Caco-2 (cell line): Measurements from ENCODE around the gene RGS7BP. TPM values are rescaled to one million over a fixed set of nuclear protein-coding genes. Genes with fewer than 3 reads are reported as not detected.

ENCODE experiments used
- BruUV-seq: library from RNA; stranded (reverse); fragments of 400-500 nt; replicated peaks from 2 replicates; lab custom pipeline; 2021; lab: Mats Ljungman, UMichigan
- CTCF ChIA-PET: fragments of 300-600 bp; sonication (Branson Sonifier 250); formaldehyde crosslinking; loops from one replicate; lab custom pipeline; 2022; ENCODE audit warnings: antibody characterized with exemption; lab: Charles Lee
- POLR2A ChIA-PET: fragments of 300-600 bp; sonication (Branson Sonifier 250); formaldehyde crosslinking; loops from one replicate; lab custom pipeline; 2022; ENCODE audit warnings: antibody characterized with exemption; lab: Charles Lee
- DNase-seq, 2 experiments: peaks; one replicate each; pipeline versions ENCODE4 v3.0.0 to v3.0.0-alpha.2; 2020 to 2022
- H3K27me3 ChIP-seq: replicated peaks from 2 replicates; pipeline ENCODE4 v1.6.0; 2011; ENCODE audit warnings: low read length; ENCODE audit not compliant: control insufficient read depth, insufficient read depth
- H3K36me3 ChIP-seq: 2 replicates; pipeline ENCODE4 v1.5.1; 2011; ENCODE audit warnings: low read length; ENCODE audit not compliant: control insufficient read depth, insufficient read depth
- H3K4me1 ChIP-seq: fragments of 250-450 bp; sonication (Bioruptor Pico); 2 replicates; pipeline ENCODE4 v1.5.1; 2020; ENCODE audit warnings: mild to moderate bottlenecking
- H3K4me3 ChIP-seq: 2 replicates; pipeline ENCODE4 v1.5.1; 2011; ENCODE audit warnings: low read depth, mild to moderate bottlenecking, control low read depth, low read length
- H3K9me3 ChIP-seq: fragments of 250-450 bp; sonication (Bioruptor Pico); 2 replicates; pipeline ENCODE4 v1.5.1; 2020; ENCODE audit warnings: mild to moderate bottlenecking, moderate library complexity
- H3K27ac Mint-ChIP-seq: one replicate; pipeline ENCODE4 v1.8.0; 2022; ENCODE audit warnings: mixed read lengths; ENCODE audit not compliant: unreplicated experiment
- H3K27me3 Mint-ChIP-seq: one replicate; pipeline ENCODE4 v1.8.0; 2022; ENCODE audit warnings: mixed read lengths; ENCODE audit not compliant: insufficient read depth, unreplicated experiment
- H3K36me3 Mint-ChIP-seq: one replicate; pipeline ENCODE4 v1.8.0; 2022; ENCODE audit warnings: mild to moderate bottlenecking, mixed read lengths; ENCODE audit not compliant: insufficient read depth, unreplicated experiment
- H3K4me1 Mint-ChIP-seq: one replicate; pipeline ENCODE4 v1.8.0; 2022; ENCODE audit warnings: low read depth, mixed read lengths; ENCODE audit not compliant: unreplicated experiment
- H3K4me3 Mint-ChIP-seq: one replicate; pipeline ENCODE4 v1.8.0; 2022; ENCODE audit warnings: mild to moderate bottlenecking, moderate library complexity, mixed read lengths; ENCODE audit not compliant: unreplicated experiment
- H3K9me3 Mint-ChIP-seq: one replicate; pipeline ENCODE4 v1.8.0; 2022; ENCODE audit warnings: mixed read lengths; ENCODE audit not compliant: unreplicated experiment
- CTCF ChIP-seq, 2 experiments: fragments of 200-600 bp in 1 of 2; IDR thresholded peaks; 1 replicate in 1 of 2; 2 replicates in 1 of 2; pipeline versions ENCODE4 v1.5.1 to v1.8.0; 2011 to 2022; ENCODE audit warnings: antibody characterized with exemption in 1 of 2, control low read depth in 1 of 2, inconsistent platforms in 1 of 2, low read depth in 1 of 2, low read length in 1 of 2, mild to moderate bottlenecking in 1 of 2, moderate library complexity in 1 of 2; ENCODE audit not compliant: insufficient read depth in 1 of 2, severe bottlenecking in 1 of 2, unreplicated experiment in 1 of 2
- intact Hi-C: fragments of 100-400 bp; cut with micrococcal nuclease; formaldehyde crosslinking; loops from one replicate; pipeline ENCODE4 v1.10.0; 2022; ENCODE audit not compliant: unreplicated experiment
- total RNA-seq: library from RNA; stranded (reverse); gene quantifications from 2 replicates; pipeline ENCODE4 v1.2.3, GENCODE V29; 2022

RGS7BP gene
- total RNA-seq, 1 experiment from 2014 or later: not detected

- POLR2A ChIA-PET: no interaction called here
- intact Hi-C loops: no loop called here
- Histone ChIP-seq H3K27me3 (no peaks in the 10 kb centered on the region), H3K9me3 (no peaks in the 10 kb centered on the region), H3K4me3 (no peak overlapping the region), H3K4me1 (no peaks in the 10 kb centered on the region), H3K36me3 (no peaks in the 10 kb centered on the region)
- no peaks in the 10 kb centered on the region for H3K9me3 Mint-ChIP-seq
- peaks cover 3% of the 10 kb centered on the region for H3K27me3 Mint-ChIP-seq
- no peak for TF ChIP-seq CTCF (IDR thresholded peaks at IDR 0.05; ENCODE audit: insufficient read depth in 1 of 2, low read depth in 1 of 2, low read length in 1 of 2, severe bottlenecking in 1 of 2, unreplicated experiment in 1 of 2)
- H3K27ac Mint-ChIP-seq: no peak overlapping the region
- no TSS peak for BruUV-seq
- no peaks in the 10 kb centered on the region for H3K36me3 Mint-ChIP-seq
- no peaks in the 10 kb centered on the region for H3K4me1 Mint-ChIP-seq
- H3K4me3 Mint-ChIP-seq: no peak overlapping the region
- no peak for DNase-seq
- CTCF ChIA-PET: interaction anchor here (0.8 kb wide), 1 partner anchor 41 kb away, joined by 3 read pairs; no protein-coding TSS in a partner anchor
Measured at GRCh38 chr5:64566310-64566916, 60.6 kb downstream of the RGS7BP start.

GRCh38 chr5:64569858-64570257, 64.0 kb downstream of the RGS7BP start:
- no peak for DNase-seq
- Histone ChIP-seq H3K4me3 (no peak overlapping the region), H3K36me3 (no peaks in the 10 kb centered on the region), H3K9me3 (no peaks in the 10 kb centered on the region), H3K4me1 (no peaks in the 10 kb centered on the region), H3K27me3 (no peaks in the 10 kb centered on the region)
- H3K27me3 Mint-ChIP-seq: peaks cover 3% of the 10 kb centered on the region
- H3K27ac Mint-ChIP-seq: no peak overlapping the region
- BruUV-seq: no TSS peak
- intact Hi-C loops: no loop called here
- no peak for TF ChIP-seq CTCF (IDR thresholded peaks at IDR 0.05; ENCODE audit: insufficient read depth in 1 of 2, low read depth in 1 of 2, low read length in 1 of 2, severe bottlenecking in 1 of 2, unreplicated experiment in 1 of 2)
- H3K9me3 Mint-ChIP-seq: no peaks in the 10 kb centered on the region
- no peak overlapping the region for H3K4me3 Mint-ChIP-seq
- ChIA-PET POLR2A (no interaction called here), CTCF (interaction anchor here (0.5 kb wide), 1 partner anchor 173 kb away, joined by 5 read pairs; no protein-coding TSS in a partner anchor)
- no peaks in the 10 kb centered on the region for H3K4me1 Mint-ChIP-seq
- H3K36me3 Mint-ChIP-seq: no peaks in the 10 kb centered on the region

GRCh38 chr5:64570395-64570996, 64.7 kb downstream of the RGS7BP start:
- no TSS peak for BruUV-seq
- H3K36me3 Mint-ChIP-seq: no peaks in the 10 kb centered on the region
- intact Hi-C loops: no loop called here
- ChIA-PET CTCF (no interaction called here), POLR2A (no interaction called here)
- H3K27me3 ChIP-seq: no peaks in the 10 kb centered on the region
- H3K4me3 Mint-ChIP-seq: no peak overlapping the region
- H3K4me3 ChIP-seq: no peak overlapping the region
- no peak overlapping the region for H3K27ac Mint-ChIP-seq
- no peak for TF ChIP-seq CTCF (IDR thresholded peaks at IDR 0.05; ENCODE audit: insufficient read depth in 1 of 2, low read depth in 1 of 2, low read length in 1 of 2, severe bottlenecking in 1 of 2, unreplicated experiment in 1 of 2)
- H3K4me1 Mint-ChIP-seq: no peaks in the 10 kb centered on the region
- no peaks in the 10 kb centered on the region for H3K4me1 ChIP-seq
- H3K9me3 ChIP-seq: no peaks in the 10 kb centered on the region
- peaks cover 3% of the 10 kb centered on the region for H3K27me3 Mint-ChIP-seq
- no peaks in the 10 kb centered on the region for H3K9me3 Mint-ChIP-seq
- H3K36me3 ChIP-seq: no peaks in the 10 kb centered on the region
- no peak for DNase-seq
